Skeletal muscle cell (primary cell): ENCODE results near the gene SNCAIP.
A peak's percentile ranks its signal among the peaks of the same experiment; 100 is the strongest.

Experiments
- DNase-seq: peaks from one replicate; pipeline ENCODE4 v3.0.0-alpha.2; 2010; ENCODE audit warnings: low read depth
- H3K4me3 ChIP-seq: 2 replicates; pipeline ENCODE4 v1.5.1; 2011; ENCODE audit warnings: low read depth, mild to moderate bottlenecking, control low read depth, low read length, moderate library complexity

The SNCAIP gene

DNA sequence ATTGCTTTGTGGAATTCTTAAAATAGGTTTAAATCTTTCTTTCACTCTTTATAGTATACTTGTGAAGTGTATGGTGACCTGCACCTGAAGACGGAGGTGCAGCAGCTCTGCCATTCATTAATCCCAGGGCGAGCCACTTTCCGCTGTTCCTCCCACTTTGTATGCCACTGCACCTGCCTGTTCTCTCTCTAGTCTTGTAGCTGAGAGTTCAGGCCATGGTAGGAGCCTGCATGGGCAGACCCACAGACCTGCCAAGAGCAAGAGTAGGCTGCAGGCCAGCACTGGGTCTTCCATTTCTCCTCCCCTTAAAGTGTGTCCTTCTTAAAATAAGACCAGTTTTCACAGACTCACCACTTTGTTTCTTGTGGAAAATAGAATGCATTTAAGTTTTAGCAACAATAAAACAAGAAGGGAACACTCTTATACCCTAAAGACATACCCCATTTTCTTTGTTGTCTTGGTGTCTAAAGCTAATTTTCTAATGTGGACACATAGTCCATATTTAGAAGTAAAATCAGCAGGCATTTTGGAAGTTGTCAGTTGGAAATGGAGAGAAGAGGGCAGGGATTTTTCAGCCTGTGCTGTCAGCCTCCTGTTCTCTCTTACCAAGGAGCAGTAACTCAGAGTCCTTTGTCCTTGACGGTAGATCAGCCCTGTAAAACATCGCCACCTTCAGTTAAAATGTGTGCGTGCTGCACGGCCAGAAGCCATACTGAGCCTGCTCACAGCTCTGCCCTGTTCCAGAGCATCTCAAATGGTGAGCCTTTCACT lies 103.2 kb downstream of the SNCAIP start:
- no peak overlapping the region for H3K4me3 ChIP-seq
- DNase-seq = peak; percentile 23

DNA sequence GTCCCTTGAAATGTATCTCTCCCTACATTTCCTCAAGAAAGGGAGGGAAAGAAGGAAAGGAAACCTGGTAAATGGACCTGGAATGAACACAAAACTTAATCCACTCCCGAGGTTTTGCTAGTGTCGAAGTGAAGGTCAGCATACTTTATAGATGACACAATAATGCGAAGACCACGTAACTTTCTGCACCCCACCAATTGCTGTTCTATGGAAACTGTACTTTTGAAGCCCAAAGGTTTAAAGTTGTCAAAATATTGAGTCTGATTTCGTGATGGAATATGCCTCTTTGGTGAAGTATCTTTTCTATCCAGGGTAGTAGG lies 103.7 kb downstream of the SNCAIP start:
- no peak for DNase-seq
- H3K4me3 ChIP-seq = no peak overlapping the region

DNA sequence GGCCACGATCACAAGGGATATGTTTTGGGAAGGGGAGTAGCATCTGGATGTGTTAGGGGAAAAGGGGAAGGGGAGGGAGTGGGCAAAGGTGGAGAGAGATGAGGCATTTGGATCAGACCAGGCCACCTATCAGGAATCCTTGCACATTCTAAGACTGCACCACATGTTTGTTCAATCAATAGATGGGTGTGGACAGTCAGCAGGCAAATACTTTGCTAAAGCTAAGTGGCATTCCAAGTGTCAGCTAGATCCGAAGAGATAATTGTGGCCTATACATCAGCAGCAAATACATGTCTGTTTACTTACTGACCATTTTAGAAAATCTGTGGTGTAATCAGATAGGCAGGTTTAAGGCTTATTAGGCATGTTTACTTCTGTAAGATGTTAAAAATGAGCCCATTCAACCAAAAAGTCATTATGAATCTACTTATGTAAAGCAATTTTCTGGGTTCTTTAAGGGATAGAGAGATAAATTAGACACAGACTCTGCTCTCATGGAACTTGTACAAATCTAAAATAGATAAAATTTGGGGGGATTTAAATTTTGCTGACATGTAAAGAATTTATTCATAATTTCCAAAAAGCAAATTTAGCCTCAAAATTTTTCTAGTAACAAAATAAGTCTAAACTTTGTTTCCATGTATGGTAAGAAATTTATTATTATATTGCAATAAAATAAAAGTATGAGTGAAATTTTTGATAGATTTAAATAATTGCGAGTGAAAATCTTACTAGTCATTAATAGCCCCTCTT lies 107.3 kb downstream of the SNCAIP start:
- DNase-seq = no peak
- H3K4me3 ChIP-seq = no peak overlapping the region

DNA sequence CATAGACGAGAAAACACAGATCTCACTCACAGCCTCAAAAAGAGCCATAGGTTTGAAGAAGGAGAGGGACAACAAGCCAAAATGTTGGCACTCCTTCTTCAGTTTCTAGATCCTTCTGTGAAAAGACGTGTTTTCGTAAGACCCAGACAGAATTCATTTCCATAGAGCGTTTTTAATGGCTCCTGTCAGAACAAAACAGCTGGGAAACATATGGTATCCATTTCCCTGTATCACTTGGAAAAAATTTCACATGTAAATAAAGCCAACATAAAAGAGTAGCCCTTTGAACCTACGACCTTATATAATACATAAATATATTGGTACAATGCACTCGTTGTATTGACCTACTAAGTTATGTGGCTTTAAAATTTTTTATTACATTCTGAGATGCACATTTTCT lies 108.1 kb downstream of the SNCAIP start:
- no peak for DNase-seq
- no peak overlapping the region for H3K4me3 ChIP-seq

DNA sequence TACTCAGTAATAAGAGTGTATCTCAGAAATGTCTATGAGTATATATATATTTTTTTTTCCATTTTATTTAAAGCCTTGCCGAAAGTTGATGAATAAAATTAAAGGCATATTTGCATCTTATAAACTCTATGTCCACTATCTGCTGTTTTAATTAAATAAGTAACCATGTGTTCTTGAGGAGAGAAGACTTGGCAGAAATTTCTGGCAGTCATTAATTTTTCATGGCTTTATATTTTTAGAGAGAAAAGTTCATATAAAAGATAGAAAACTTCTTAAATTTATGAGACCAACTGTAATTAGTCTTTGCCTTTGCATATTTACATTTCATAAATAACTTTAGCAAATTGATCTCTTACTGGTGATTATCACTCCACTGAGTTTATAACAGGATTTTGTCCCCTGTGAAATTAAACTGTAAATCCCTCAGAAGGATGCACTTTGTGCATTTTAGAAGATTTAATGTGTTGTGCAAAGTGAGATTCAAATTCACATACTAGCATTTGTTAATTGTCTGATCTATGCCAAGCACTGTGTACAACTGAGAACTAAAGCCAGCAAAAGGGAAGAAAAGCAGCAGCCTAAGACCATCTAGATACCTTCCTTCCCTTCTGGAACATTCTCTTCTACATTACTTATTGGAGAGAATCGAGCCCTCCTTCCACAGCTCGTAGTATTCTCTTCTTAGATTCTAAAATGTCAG lies 108.7 kb downstream of the SNCAIP start:
- no peak overlapping the region for H3K4me3 ChIP-seq
- no peak for DNase-seq

DNA sequence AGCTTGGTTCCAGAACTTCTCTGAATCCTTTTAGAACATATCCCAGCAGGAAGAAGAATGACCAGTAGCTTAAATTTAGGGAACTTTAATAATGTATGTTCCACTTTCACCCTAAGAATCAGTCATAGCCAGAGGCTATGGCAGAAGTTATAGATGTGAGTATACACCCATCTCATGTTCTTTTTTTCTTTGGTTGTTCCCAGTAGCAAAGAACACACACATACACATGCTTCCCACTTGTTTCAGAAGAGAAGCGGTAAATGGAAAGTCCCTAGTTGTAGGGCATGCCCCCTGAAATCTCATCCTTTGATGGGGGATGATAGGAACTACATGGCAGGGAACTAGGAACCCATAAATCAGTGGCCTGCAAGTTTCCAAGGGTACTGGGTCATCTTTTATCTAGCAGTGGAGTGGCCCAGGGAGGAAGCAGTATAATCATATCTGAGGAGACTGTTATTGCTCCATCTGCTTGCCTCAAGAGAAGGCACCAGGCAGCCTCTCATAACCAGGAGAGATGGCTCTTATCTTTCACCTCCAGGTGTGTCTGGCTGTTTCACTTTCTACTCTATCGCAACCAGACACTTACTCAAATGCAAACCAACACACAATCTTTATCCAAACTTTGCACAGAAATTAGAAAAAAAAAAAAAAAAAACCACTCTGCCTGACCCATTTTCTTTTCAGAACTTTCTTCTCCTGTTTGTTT lies 109.5 kb downstream of the SNCAIP start:
- no peak for DNase-seq

DNA sequence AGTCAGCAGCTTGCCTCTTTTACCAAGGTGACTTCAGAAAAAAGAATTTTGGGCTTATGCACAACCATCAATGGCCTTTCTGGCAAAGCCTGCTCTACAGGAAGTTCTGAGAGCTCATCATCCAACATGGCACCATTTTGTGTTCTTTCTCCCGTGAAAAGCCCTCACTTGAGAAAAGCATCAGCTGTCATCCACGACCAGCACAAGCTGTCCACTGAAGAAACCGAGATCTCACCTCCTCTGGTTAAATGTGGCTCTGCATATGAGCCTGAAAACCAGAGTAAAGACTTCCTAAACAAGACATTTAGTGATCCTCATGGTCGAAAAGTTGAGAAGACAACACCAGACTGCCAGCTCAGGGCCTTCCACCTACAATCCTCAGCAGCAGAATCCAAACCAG lies 111.2 kb downstream of the SNCAIP start:
- H3K4me3 ChIP-seq = no peak overlapping the region
- DNase-seq = no peak

More for the DNA sequence above, 109.5 kb downstream of the SNCAIP start:
- no peak overlapping the region for H3K4me3 ChIP-seq

DNA sequence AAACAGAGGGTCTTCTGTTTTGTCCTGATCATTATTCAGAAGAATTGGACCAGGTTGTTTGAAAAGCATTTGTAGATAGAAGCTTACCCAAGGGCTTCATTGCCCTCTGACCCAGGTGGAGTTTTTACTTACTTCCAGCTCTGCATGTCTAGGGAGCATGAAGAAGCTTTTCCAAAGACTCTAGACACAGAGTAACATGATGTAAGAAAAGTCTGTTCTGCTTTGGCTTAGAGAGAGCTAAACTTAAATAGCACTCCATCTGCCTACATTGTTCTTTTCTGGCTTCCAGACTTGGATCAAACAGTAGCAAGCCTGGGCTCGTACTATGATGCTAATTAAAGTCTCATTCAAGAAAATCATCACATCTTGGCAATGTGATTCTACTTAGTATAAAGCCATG lies 112.1 kb downstream of the SNCAIP start:
- DNase-seq = no peak

DNA sequence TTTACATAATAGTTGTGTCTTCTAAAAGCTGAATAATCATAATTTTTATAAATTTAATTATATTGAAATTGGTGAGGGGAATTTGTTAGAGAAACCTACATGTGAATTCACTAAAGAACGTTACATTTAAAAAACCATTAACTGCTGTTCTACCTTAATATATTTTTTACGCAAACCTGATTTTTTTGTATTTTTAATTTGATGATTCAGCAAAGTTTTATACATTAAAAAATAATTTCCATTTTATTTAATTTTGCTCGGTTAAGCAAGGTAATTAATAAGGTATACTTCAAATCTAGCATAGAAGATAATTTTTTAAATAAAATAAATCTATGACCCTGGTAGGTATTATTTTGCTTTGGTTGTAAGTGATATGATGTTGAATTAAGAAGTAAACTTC lies 114.3 kb downstream of the SNCAIP start:
- no peak for DNase-seq
- H3K4me3 ChIP-seq = no peak overlapping the region

More for the DNA sequence above, 112.1 kb downstream of the SNCAIP start:
- H3K4me3 ChIP-seq = no peak overlapping the region

DNA sequence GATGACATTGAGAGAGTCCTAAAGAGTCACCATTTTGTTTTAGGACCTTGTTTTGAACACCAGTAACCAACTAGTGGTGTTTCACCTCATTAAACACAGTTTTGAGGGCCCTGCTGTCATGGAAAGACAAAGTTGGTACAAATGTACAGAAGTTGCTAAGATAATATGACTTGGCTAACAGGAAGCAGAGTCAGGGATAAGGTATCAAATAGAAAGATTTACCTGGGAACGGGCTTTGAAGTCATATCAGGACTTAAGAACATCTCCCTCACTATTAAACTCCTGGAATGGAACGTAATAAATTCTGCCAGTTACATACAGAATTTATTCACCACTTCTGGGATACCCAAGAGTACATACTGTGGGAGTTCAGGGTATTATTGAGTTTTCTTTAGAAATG lies 115.6 kb downstream of the SNCAIP start:
- no peak overlapping the region for H3K4me3 ChIP-seq
- DNase-seq = no peak

DNA sequence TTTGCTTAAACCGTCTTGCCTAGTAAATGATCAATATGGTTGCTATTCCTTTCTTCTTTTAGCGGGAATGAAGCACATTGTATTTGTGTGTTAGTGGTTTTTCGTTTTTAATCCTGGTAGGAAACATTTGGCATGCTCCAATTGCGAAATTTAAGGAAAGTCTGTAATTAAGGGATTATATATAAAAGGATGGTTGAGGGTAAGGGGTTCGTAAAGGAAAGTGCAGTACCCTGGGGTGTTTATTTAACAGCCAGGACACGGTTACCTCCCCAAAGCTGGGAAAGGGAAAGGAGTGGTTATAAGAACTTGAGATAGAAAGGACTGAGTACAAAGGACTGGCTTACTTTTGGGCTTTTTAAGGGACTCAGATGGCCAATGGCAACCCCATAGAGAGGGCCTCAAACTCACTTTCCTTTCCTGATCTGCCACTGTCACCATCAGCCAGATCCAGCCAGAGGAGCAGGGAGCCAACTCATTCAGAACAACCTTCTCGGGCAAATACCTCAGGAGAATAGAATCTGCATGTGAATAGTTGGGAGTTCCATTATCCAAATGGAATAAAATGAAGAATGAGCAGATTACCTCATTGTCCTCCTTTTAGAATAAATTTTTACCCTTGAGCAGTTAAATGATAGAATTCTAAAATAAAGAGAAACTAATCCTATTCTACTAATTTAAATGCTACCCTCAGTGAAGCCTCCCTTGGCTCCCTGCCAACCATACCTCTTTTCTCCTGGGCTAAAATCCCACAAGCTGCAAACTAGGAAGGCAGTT lies 117.7 kb downstream of the SNCAIP start:
- H3K4me3 ChIP-seq = no peak overlapping the region
- no peak for DNase-seq

DNA sequence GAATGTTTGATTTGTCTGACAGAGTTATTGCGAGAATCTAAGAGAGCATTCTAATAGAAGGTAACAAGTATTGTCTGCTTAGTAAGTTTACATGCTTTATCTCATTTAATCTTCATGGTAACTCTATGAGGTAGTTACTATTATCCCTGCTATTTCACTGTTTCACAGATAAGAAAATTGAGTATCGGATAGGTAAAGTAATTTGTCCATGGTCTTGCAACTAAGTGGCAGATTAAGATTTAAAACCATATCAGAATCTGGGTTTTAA lies 118.2 kb downstream of the SNCAIP start:
- H3K4me3 ChIP-seq = no peak overlapping the region
- no peak for DNase-seq

DNA sequence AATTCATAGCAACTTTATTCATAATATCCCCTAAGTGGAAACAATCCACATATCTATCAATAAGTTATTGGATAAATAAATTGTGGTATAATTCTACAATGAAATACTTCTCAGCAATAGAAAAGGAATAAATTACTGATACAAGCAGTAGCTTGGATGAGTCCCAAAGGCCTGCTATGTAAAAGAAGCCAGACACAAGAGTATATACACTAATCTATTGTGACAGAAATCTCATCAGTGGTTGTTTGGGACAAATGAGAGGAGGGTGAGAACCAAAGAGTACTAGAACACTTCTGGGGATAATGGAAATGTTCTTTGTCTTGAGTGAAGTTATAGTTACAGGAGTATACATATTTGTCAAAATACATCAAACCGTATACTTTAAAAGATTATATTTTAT lies 119.3 kb downstream of the SNCAIP start:
- no peak for DNase-seq
- no peak overlapping the region for H3K4me3 ChIP-seq

DNA sequence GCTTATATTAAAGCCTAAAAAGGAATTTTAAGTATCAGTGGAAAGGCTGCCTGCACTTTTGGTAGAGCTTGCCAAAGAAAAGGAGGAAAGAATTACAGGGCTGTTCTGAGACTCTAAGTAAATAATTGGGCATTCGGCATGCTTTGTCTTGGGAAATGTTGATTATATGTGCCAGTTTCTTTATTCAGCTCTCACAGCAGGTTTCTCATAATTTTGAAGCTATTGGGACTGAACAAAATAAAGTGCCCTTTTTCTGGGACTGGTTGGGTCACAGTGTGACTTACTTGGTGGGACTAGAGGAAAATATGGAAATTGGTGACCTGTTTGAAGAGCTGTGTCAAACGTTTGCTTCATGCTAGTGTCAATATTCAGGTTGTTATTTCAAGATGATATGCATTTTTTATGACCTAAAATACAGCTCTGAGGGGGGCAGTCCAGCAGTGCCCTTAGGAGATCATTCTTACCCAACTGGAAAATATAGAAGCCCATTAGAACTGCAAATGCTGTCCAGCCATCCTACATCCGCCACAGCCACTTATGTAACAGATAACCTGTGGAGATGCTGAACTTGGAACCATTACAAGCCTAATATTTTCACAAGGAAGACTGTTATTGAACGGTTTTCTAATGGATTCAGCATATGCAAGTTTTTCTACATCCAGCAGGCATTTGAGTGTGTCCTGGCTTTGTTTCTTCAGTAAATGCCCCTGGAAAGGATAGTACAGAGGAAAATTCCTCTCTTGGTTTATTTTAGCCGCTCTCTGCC lies 122.4 kb downstream of the SNCAIP start:
- DNase-seq = no peak
- H3K4me3 ChIP-seq = no peak overlapping the region

DNA sequence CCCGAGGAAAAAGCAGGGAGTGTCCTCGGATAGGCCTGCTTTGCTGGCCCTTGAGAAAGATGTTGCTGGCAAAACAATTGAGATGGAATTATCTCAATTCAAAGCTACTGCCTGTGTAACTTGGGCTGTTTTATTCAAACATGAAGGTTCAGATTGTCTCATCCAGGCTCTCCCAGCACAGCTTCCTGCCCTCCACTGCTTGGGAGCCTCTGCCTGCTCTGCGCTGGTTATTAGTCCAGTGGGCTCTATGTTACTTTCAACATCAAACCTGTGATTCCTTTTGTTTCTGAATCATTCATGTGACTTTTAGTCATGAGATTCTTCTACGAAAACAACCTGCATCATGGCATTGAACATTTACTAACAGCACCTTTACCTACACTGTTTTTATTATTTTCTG lies 123.2 kb downstream of the SNCAIP start:
- DNase-seq = no peak
- H3K4me3 ChIP-seq = no peak overlapping the region

DNA sequence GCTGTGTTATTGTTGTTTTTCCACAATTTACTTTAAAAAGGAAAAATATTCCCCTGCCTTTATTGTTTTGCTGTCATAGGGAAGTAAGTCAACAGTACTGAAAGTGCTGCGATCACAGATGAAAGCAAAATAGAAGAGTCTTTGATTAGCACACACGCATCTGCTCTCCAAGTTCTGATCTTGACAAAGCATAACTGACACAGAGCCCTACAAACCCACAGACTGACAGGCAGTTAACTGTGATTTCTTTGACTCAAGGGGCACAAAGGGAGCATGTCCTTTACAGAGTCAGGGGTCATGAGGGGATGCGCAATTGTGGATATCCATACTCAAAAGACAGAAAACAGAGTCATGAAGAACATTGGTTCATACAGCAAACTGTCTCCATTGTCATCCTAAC lies 123.7 kb downstream of the SNCAIP start:
- no peak overlapping the region for H3K4me3 ChIP-seq
- DNase-seq = no peak

DNA sequence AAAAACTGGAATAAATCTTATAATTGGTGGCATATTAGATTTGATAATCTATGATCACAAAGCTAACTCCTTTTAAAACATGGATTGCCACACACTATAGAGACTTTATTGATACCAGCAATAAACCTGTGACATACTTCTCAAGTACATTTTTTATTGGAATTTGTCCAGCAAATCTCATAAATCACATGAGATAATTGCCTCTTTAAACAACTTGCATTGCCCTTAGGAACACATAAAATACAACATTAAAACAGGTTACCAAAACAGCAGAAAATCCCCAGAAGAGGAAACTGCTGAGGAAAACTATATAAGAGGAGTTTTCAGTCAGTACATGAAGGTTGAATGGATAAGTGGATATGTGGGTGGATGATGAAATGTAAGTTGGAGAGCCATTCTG lies 124.6 kb downstream of the SNCAIP start:
- no peak overlapping the region for H3K4me3 ChIP-seq
- peak; percentile 4 for DNase-seq

DNA sequence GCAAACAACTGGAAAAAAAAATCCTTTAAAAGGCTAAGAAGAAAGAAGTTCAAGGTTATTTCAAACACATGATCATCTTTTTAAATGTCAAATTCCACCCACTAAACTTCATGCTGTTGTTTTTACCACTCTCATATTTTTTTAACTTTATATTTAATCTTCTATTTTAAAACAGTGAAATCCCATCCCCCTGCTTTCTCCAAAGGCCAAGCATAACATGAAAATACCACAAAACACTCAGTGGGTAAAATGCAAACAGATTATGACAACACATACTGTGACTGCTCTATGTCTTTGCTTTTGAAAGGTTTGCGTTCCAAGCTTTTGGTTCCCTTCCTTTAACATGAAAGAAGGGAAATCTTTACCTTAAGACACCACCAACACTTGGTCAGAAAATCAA lies 127.6 kb downstream of the SNCAIP start:
- no peak for DNase-seq
- H3K4me3 ChIP-seq = no peak overlapping the region

DNA sequence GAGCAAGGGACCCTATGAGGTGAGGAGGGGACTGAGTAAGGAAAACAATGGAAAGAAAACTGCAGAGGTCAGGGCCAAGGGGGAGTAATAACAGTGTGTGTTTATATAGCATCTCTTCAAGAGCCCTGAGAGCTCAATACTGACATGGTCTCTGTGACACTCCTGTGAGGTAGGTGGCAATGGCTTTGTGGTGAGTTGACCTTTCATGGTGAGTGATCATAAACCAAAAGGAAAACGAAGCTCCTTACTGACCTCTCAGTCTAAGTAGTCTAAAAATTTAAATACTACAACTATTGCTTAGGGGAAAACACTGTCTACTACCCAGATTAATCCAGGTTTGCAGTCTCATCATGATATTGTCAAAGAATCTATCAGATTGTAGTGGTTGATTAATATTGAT lies 130.9 kb downstream of the SNCAIP start:
- no peak for DNase-seq

More for the DNA sequence above, 130.9 kb downstream of the SNCAIP start:
- no peak overlapping the region for H3K4me3 ChIP-seq
